ENCODE results near the gene SGK2. TPM values are rescaled to one million over a fixed set of nuclear protein-coding genes. Genes with fewer than 3 reads are reported as not detected.

The SGK2 gene
- total RNA-seq, 2 experiments from 2014 or later, result 0.38 to 0.64 TPM

DNA sequence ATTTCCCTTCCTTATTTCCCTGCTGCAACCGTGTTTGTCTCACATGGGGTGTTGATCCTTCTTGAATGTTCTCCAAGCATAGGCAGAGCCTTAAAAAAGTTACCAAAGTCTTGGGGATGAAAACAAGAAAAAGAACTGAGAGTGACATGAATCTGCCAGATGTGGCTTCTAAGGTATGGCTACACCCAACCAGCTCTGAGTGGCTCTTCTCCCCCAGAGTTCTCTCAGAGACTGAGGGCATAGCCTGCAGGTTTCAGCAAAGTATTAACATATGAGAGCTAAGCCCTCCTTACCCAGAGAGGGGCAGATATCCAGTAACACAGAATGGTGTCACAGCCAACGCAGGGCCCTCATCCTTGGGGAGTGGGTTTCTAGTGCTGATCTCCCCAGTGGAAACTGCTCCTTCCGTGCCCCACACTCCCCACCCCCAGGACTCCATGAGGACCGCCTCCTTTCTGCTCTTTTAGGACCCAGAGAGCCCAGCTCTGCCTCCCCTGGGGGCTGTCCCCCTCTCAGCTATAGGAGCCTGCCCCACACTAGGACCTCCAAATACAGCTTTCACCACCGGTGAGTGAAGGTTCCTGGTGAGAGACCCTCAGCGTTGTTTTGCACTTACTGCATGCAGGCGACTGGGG lies 23.3 kb upstream of the SGK2 start:
- no peaks in the 10 kb centered on the region for H3K4me1 Mint-ChIP-seq (ENCODE audit: low read depth)
- ATAC-seq (ENCODE audit: poor library complexity) (no peak), DNase-seq (no peak)
- Histone ChIP-seq H3K4me3 (ENCODE audit: low read length) (no peak overlapping the region), H3K9me3 (ENCODE audit: control insufficient read depth in 1 of 2, insufficient read depth in 1 of 2, low read length in 2 of 2) (no peaks in the 10 kb centered on the region), H3K36me3 (ENCODE audit: insufficient read depth, low read length) (peaks cover 7% of the 10 kb centered on the region), H3K4me1 (ENCODE audit: insufficient read depth, low read length) (no peaks in the 10 kb centered on the region), H3K27me3 (ENCODE audit: control insufficient read depth in 1 of 2, insufficient read depth in 2 of 2, low read length in 2 of 2) (no peaks in the 10 kb centered on the region), H3K27ac (ENCODE audit: low read depth in 1 of 2, low read length in 2 of 2) (no peak overlapping the region)
- H3K4me3 Mint-ChIP-seq, result no peak overlapping the region
- ChIA-PET CTCF (no interaction called here), POLR2A (no interaction called here)
- no peaks in the 10 kb centered on the region for H3K27me3 Mint-ChIP-seq
- H3K9me3 Mint-ChIP-seq, result no peaks in the 10 kb centered on the region
- no peak overlapping the region for H3K27ac Mint-ChIP-seq
- no peaks in the 10 kb centered on the region for H3K36me3 Mint-ChIP-seq (ENCODE audit: low read depth)
- intact Hi-C loops (cut with DNase I, micrococcal nuclease), result no loop called here
- TF ChIP-seq, protein P1, sequence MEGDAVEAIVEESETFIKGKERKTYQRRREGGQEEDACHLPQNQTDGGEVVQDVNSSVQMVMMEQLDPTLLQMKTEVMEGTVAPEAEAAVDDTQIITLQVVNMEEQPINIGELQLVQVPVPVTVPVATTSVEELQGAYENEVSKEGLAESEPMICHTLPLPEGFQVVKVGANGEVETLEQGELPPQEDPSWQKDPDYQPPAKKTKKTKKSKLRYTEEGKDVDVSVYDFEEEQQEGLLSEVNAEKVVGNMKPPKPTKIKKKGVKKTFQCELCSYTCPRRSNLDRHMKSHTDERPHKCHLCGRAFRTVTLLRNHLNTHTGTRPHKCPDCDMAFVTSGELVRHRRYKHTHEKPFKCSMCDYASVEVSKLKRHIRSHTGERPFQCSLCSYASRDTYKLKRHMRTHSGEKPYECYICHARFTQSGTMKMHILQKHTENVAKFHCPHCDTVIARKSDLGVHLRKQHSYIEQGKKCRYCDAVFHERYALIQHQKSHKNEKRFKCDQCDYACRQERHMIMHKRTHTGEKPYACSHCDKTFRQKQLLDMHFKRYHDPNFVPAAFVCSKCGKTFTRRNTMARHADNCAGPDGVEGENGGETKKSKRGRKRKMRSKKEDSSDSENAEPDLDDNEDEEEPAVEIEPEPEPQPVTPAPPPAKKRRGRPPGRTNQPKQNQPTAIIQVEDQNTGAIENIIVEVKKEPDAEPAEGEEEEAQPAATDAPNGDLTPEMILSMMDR (IDR thresholded peaks at IDR 0.05), result no peak

DNA sequence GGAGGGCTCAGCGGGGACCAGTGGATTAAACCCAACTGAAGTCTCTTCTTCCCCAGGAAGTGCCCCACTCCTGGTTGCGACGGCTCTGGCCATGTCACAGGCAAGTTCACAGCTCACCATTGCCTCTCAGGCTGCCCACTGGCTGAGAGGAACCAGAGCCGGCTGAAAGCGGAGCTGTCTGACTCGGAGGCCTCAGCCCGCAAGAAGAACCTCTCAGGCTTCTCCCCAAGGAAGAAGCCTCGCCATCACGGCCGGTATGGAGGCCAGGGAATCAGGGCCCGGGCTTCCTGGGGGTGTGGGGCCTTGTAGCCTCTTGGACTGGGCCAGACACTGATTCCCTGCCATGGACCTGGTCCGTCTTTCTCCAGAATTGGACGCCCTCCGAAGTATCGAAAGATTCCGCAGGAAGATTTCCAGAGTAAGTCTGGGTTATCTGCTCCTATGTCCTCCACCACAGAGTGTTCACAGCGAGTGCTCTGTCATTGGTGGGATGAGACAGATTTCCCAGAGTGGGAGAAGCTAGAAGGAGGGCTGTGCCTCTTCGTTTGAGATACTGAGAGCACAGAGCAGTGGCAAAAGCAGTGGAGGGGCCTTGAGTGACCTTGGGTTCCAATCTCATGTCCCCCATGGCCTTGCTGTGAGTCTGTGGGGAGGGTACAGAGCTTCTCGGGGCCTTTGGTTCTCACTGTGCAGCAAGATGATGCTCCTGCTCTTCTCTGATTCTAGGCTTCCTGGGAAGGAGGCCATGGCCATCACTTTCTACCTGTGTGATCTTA lies 22.6 kb upstream of the SGK2 start:
- H3K4me1 Mint-ChIP-seq (ENCODE audit: low read depth), result no peaks in the 10 kb centered on the region
- no peak for ATAC-seq (ENCODE audit: poor library complexity)
- H3K4me3 ChIP-seq (ENCODE audit: low read length), result no peak overlapping the region
- H3K9me3 Mint-ChIP-seq, result no peaks in the 10 kb centered on the region
- no peaks in the 10 kb centered on the region for H3K27me3 Mint-ChIP-seq
- H3K36me3 Mint-ChIP-seq (ENCODE audit: low read depth), result no peaks in the 10 kb centered on the region
- H3K4me1 ChIP-seq (ENCODE audit: insufficient read depth, low read length), result no peaks in the 10 kb centered on the region
- no peak overlapping the region for H3K27ac Mint-ChIP-seq
- CTCF ChIA-PET, result no interaction called here
- intact Hi-C loops (cut with DNase I, micrococcal nuclease), result no loop called here
- H3K36me3 ChIP-seq (ENCODE audit: insufficient read depth, low read length), result peaks cover 10% of the 10 kb centered on the region
- H3K27ac ChIP-seq (ENCODE audit: low read depth in 1 of 2, low read length in 2 of 2), result no peak overlapping the region
- no peaks in the 10 kb centered on the region for H3K27me3 ChIP-seq (ENCODE audit: control insufficient read depth in 1 of 2, insufficient read depth in 2 of 2, low read length in 2 of 2)
- POLR2A ChIA-PET, result no interaction called here
- H3K4me3 Mint-ChIP-seq, result no peak overlapping the region
- no peak for DNase-seq
- H3K9me3 ChIP-seq (ENCODE audit: control insufficient read depth in 1 of 2, insufficient read depth in 1 of 2, low read length in 2 of 2), result no peaks in the 10 kb centered on the region
- TF ChIP-seq, protein P1 (IDR thresholded peaks at IDR 0.05), result no peak

- intact Hi-C loops (cut with DNase I, micrococcal nuclease), result no loop called here
Measured at GRCh38 chr20:43536817-43537440, 21.9 kb upstream of the SGK2 start.

More at GRCh38 chr20:43536817-43537440, 21.9 kb upstream of the SGK2 start:
- Mint-ChIP-seq H3K9me3 (no peaks in the 10 kb centered on the region), H3K36me3 (ENCODE audit: low read depth) (no peaks in the 10 kb centered on the region), H3K27me3 (no peaks in the 10 kb centered on the region), H3K4me1 (ENCODE audit: low read depth) (no peaks in the 10 kb centered on the region), H3K4me3 (no peak overlapping the region), H3K27ac (no peak overlapping the region)
- Histone ChIP-seq H3K4me1 (ENCODE audit: insufficient read depth, low read length) (no peaks in the 10 kb centered on the region), H3K36me3 (ENCODE audit: insufficient read depth, low read length) (peaks cover 10% of the 10 kb centered on the region), H3K27me3 (ENCODE audit: control insufficient read depth in 1 of 2, insufficient read depth in 2 of 2, low read length in 2 of 2) (no peaks in the 10 kb centered on the region), H3K4me3 (ENCODE audit: low read length) (no peak overlapping the region), H3K27ac (ENCODE audit: low read depth in 1 of 2, low read length in 2 of 2) (no peak overlapping the region), H3K9me3 (ENCODE audit: control insufficient read depth in 1 of 2, insufficient read depth in 1 of 2, low read length in 2 of 2) (no peaks in the 10 kb centered on the region)
- ChIA-PET POLR2A (no interaction called here), CTCF (interaction anchor here (2.2 kb wide), 1 partner anchor 88 kb away, joined by 6 read pairs; no protein-coding TSS in a partner anchor)
- no peak for DNase-seq
- no peak for ATAC-seq (ENCODE audit: poor library complexity)
- TF ChIP-seq, protein P1 (IDR thresholded peaks at IDR 0.05), result no peak

Data from CD4-positive, alpha-beta T cell (primary cell).